Endothelial cell of umbilical vein (primary cell): Measurements from ENCODE around the gene DALRD3. TPM values are rescaled to one million over a fixed set of nuclear protein-coding genes. Genes with fewer than 3 reads are reported as not detected.

Source experiments
- BruUV-seq: library from RNA; stranded (reverse); fragments of 400-500 nt; replicated peaks from 2 replicates; lab custom pipeline; 2021; lab: Mats Ljungman, UMichigan
- CTCF ChIA-PET: fragments of 300-600, 350-600 bp; sonication (Branson Sonifier 250); formaldehyde crosslinking; loops from one replicate; lab custom pipeline; 2021; ENCODE audit warnings: antibody characterized with exemption, inconsistent platforms; lab: Charles Lee
- POLR2A ChIA-PET: fragments of 300-600, 350-600 bp; sonication (Branson Sonifier 250); formaldehyde crosslinking; loops from one replicate; lab custom pipeline; 2021; ENCODE audit warnings: antibody characterized with exemption, inconsistent platforms; lab: Charles Lee
- DNase-seq: peaks from one replicate; pipeline ENCODE4 v3.0.0-alpha.2; 2011; ENCODE audit warnings: low read depth, low spot score
- FAIRE-seq: peaks from 2 replicates; lab custom pipeline; 2011; peaks lifted over from hg19 to GRCh38; lab: Jason Lieb, UNC
- H2AFZ ChIP-seq: 2 replicates; pipeline ENCODE4 v1.6.0; 2012; ENCODE audit warnings: low read depth, low read length, control low read depth, inconsistent platforms
- H3K27ac ChIP-seq: 2 replicates; pipeline ENCODE4 v1.5.1; 2011; ENCODE audit warnings: low read depth, mild to moderate bottlenecking, control low read depth, low read length, moderate library complexity; ENCODE audit not compliant: insufficient read depth
- H3K27me3 ChIP-seq, 2 experiments: 2 replicates each; pipeline versions ENCODE4 v1.6.0 to v1.6.1; 2011; ENCODE audit warnings: low read length in 2 of 2, mixed read lengths in 1 of 2; ENCODE audit not compliant: control insufficient read depth in 2 of 2, insufficient read depth in 2 of 2
- H3K36me3 ChIP-seq, 2 experiments: 2 replicates in 1 of 2; 3 replicates in 1 of 2; pipeline ENCODE4 v1.5.1; 2011; ENCODE audit warnings: low read length in 2 of 2, mild to moderate bottlenecking in 1 of 2, moderate library complexity in 1 of 2; ENCODE audit not compliant: control insufficient read depth in 2 of 2, insufficient read depth in 2 of 2; ENCODE audit errors: extremely low read depth in 1 of 2
- H3K4me1 ChIP-seq: 3 replicates; pipeline ENCODE4 v1.5.1; 2011; ENCODE audit warnings: mild to moderate bottlenecking, low read length; ENCODE audit not compliant: control insufficient read depth, insufficient read depth; ENCODE audit errors: extremely low read depth
- H3K4me2 ChIP-seq: 2 replicates; pipeline ENCODE4 v1.6.1; 2011; ENCODE audit warnings: low read length, control low read depth, mixed read lengths; ENCODE audit not compliant: insufficient read depth
- H3K4me3 ChIP-seq, 3 experiments: fragments of 200-600 bp in 1 of 3; sonication (generic), shearing (Covaris generic) in 1 of 3; replicated peaks in 1 of 3; 2 replicates each; pipeline ENCODE4 v1.5.1; 2011 to 2016; ENCODE audit warnings: control low read depth in 3 of 3, low read length in 3 of 3, mild to moderate bottlenecking in 2 of 3, inconsistent platforms in 1 of 3, low read depth in 1 of 3, moderate library complexity in 1 of 3; ENCODE audit not compliant: insufficient read depth in 1 of 3
- H3K79me2 ChIP-seq: 2 replicates; pipeline ENCODE4 v1.6.0; 2012; ENCODE audit warnings: low read length, inconsistent platforms; ENCODE audit not compliant: control insufficient read depth, insufficient read depth
- H3K9ac ChIP-seq: replicated peaks from 2 replicates; pipeline ENCODE3; 2011; ENCODE audit warnings: low read length, control low read depth; ENCODE audit not compliant: insufficient read depth; ENCODE audit errors: extremely low read depth
- H3K9me1 ChIP-seq: replicated peaks from 3 replicates; pipeline ENCODE4 v1.6.0; 2011; ENCODE audit warnings: mild to moderate bottlenecking, low read length; ENCODE audit not compliant: control insufficient read depth, insufficient read depth; ENCODE audit errors: extremely low read depth
- H3K9me3 ChIP-seq: replicated peaks from 2 replicates; pipeline ENCODE4 v1.5.1; 2012; ENCODE audit warnings: low read length, inconsistent platforms; ENCODE audit not compliant: control insufficient read depth, insufficient read depth
- H4K20me1 ChIP-seq: replicated peaks from 2 replicates; pipeline ENCODE3; 2011; ENCODE audit warnings: mild to moderate bottlenecking, low read length; ENCODE audit not compliant: control insufficient read depth, insufficient read depth; ENCODE audit errors: extremely low read depth
- CTCF ChIP-seq, 2 donors: IDR thresholded peaks; 1 replicate in 1 of 2; 2 replicates in 1 of 2; pipeline ENCODE4 v1.5.1; 2011; ENCODE audit warnings: low read length in 2 of 2, mild to moderate bottlenecking in 2 of 2, moderate library complexity in 2 of 2, control low read depth in 1 of 2, inconsistent platforms in 1 of 2, low read depth in 1 of 2; ENCODE audit not compliant: insufficient read depth in 1 of 2; ENCODE audit errors: extremely low read depth in 1 of 2
- EZH2 ChIP-seq: IDR thresholded peaks from 2 replicates; pipeline ENCODE4 v1.6.1; 2012; ENCODE audit warnings: borderline replicate concordance, low read depth, mild to moderate bottlenecking, moderate library complexity, low read length, inconsistent platforms; ENCODE audit not compliant: severe bottlenecking
- FOS ChIP-seq: IDR thresholded peaks from 2 replicates; pipeline ENCODE4 v1.6.1; 2011; ENCODE audit warnings: mild to moderate bottlenecking, low read length, moderate library complexity, borderline replicate concordance; ENCODE audit not compliant: insufficient read depth
- GATA2 ChIP-seq: IDR thresholded peaks from 2 replicates; pipeline ENCODE4 v1.7.0; 2011; ENCODE audit warnings: low read depth, mild to moderate bottlenecking, moderate library complexity, mixed read lengths, low read length; ENCODE audit not compliant: insufficient read length, insufficient read depth
- JUN ChIP-seq: IDR thresholded peaks from 2 replicates; pipeline ENCODE4 v1.6.1; 2011; ENCODE audit warnings: borderline replicate concordance, low read depth; ENCODE audit not compliant: insufficient read length, insufficient read depth
- MYC ChIP-seq: IDR thresholded peaks from one replicate; pipeline ENCODE4 v1.6.1; 2011; ENCODE audit warnings: mild to moderate bottlenecking, low read depth, low read length
- POLR2A ChIP-seq: IDR thresholded peaks from 2 replicates; pipeline ENCODE4 v1.6.1; 2012; ENCODE audit warnings: low read depth, mild to moderate bottlenecking, control low read depth, low read length
- POLR2AphosphoS5 ChIP-seq: IDR thresholded peaks from 2 replicates; pipeline ENCODE4 v1.6.1; 2012; ENCODE audit warnings: low read depth, mild to moderate bottlenecking, control low read depth, low read length, moderate library complexity; ENCODE audit not compliant: insufficient read depth
- dilution Hi-C: fragments of 300-500 bp; cut with MboI; formaldehyde crosslinking; loops from one replicate; pipeline ENCODE4 v1.15.0; 2019; ENCODE audit warnings: low sequenced_read_pairs; ENCODE audit not compliant: extremely low pct_ligation_motif_present
- intact Hi-C: fragments of 100-400 bp; cut with micrococcal nuclease; formaldehyde crosslinking; loops from one replicate; pipeline ENCODE4 v1.10.0; 2022
- polyA plus RNA-seq, 4 experiments: library from polyadenylated mRNA; depleted of rRNA in 3 of 4; stranded (reverse) in 3 of 4; unstranded in 1 of 4; fragments of >200 nt; gene quantifications; 2 replicates each; pipeline versions ENCODE4 v1.2.1 to v1.2.3, GENCODE V29; 2011 to 2012; ENCODE audit warnings: missing spikeins in 1 of 4
- total RNA-seq: library from RNA; stranded (reverse); gene quantifications from 2 replicates; pipeline ENCODE4 v1.2.3, GENCODE V29; 2021
- TF ChIP-seq, protein P1 (sequence below): IDR thresholded peaks from 2 replicates; pipeline ENCODE4 v1.6.1; 2011; ENCODE audit not compliant: insufficient read depth, insufficient read length

DALRD3 gene
- total and polyA plus RNA-seq, 2 donors (not counting 3 experiments of a cell fraction or from before 2014, with no cell fraction given): 22.7 to 60.8 TPM

GRCh38 chr3:48997102-48997635 lies 21.2 kb downstream of the DALRD3 start:
- Histone ChIP-seq H3K9me1 (no peaks in the 10 kb centered on the region), H3K4me3 (no peak overlapping the region), H3K79me2 (peaks cover 2% of the 10 kb centered on the region), H3K9me3 (no peaks in the 10 kb centered on the region), H3K27me3 (no peaks in the 10 kb centered on the region), H2AFZ (no peak overlapping the region), H3K4me2 (no peak overlapping the region), H4K20me1 (no peaks in the 10 kb centered on the region), H3K9ac (no peak overlapping the region), H3K36me3 (peaks cover 0 to 3% of the 10 kb centered on the region in 2 experiments), H3K27ac (no peak overlapping the region), H3K4me1 (no peaks in the 10 kb centered on the region)
- DNase-seq (no peak), FAIRE-seq (no peak)
- TF ChIP-seq POLR2A (no peak), POLR2AphosphoS5 (no peak), GATA2 (no peak), FOS (no peak), JUN (no peak), EZH2 (no peak), CTCF (IDR thresholded peaks at IDR 0.05; ENCODE audit: extremely low read depth in 1 of 2, insufficient read depth in 1 of 2, low read depth in 1 of 2, low read length in 2 of 2) (no peak), MYC (no peak)
- TF ChIP-seq, protein P1, sequence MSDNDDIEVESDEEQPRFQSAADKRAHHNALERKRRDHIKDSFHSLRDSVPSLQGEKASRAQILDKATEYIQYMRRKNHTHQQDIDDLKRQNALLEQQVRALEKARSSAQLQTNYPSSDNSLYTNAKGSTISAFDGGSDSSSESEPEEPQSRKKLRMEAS: no peak
- dilution Hi-C loops (no loop called here), intact Hi-C loops (no loop called here)
- ChIA-PET POLR2A (no interaction called here), CTCF (interaction anchor here (1.5 to 4.8 kb wide), 3 partner anchors 10 to 17 kb away, joined by 3 to 25 read pairs (median 8); partner anchors contain the start of gene WDR6)
- BruUV-seq: no TSS peak
